ENCODE data around the gene OR8G1.
"Not testable (repeated sequence)": the region's sequence is repeated elsewhere in the genome, so short reads cannot be mapped to it uniquely, and the experiment has no call there.

Gene OR8G1, protein sequence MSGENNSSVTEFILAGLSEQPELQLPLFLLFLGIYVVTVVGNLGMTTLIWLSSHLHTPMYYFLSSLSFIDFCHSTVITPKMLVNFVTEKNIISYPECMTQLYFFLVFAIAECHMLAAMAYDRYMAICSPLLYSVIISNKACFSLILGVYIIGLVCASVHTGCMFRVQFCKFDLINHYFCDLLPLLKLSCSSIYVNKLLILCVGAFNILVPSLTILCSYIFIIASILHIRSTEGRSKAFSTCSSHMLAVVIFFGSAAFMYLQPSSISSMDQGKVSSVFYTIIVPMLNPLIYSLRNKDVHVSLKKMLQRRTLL

DNA sequence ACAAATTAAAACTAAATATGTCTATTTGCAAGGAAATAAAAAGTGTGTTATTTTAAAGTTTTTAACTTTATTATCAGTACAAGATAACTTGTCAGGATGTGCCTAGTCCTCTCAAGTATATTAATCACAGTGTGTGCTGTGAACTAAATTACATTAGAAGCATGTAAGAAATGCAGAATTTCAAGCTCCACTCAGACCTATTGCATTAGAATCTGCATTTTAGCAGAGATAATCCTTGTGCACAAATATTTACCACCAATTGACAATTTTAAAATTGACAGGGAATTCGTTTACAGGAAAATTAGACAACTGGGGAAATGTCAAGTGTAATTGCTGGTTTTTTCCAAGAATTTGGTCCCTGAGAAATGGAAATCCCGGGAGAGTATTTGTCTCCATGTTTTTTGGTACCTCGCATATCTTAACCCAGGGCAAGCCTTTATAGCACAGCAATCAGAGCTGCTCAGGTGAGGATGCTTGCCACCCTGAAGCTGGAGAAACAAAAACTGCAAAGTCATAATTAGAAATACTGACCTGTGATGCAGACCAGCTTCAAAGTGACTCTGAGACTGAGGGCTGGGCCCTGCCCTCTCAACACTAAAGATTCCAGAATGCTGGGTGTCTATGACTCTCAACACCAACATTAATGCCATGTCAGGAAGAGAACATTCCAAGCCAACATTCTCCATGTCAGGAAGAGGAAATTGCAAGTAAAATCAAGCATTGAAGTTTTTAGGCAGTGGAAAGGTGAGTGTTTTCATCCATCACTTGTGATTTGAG, at the start of gene OR8G1:
Gene OR8G1 (plus strand): TSS at position 475 of the 777 bp plus-strand sequence. CDS start 8,581 bp downstream, outside the sequence.
- no peak for DNase-seq (ENCODE audit: low read depth in 4 of 4, low spot score in 1 of 4)

- no peak for DNase-seq (ENCODE audit: low read depth in 4 of 4, low spot score in 1 of 4)
Observed at GRCh38 chr11:124193221-124194010, 47.5 kb upstream of the OR8G1 start.

DNA sequence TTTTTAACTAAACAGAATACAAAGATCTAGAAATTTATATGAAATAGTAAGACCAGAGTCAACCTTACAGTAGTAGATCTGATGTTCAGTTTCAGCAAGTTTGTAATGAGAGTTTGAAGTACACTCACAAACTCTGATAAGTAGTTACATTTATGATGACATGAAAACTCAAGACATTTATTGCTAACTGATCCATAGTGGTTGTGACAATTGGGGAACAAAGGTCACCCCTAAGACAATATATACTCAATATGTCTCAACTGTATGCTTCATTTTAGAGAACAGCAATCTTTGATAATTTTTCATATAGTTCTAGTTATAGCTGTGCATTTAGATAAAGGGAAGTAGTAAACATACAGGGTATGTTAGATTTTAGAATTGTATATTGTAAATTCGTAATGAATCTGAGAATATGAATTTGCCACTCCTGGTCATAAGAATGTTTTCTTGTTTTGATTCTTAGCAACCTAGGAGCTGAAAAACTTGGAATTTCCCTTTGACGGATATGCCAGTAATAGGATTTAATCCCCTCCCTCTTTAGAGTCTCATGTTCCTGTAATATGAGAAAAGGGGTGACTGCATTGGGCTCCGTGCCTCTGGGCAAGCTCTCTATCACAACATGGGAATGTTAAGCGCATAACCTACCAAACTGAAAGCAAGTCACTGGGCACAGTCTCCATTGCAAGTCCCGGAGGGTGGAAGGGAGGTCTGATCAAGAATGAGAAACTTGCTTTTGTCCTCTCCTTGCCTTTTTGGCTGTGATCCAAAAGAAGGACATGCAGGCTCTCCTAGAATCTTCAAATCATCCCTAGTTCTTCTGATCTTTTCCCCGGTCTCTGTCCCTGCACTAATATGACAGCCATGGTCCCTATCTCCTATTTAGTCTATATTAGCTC, 46.4 kb upstream of the OR8G1 start:
- DNase-seq (ENCODE audit: low read depth in 4 of 4, low spot score in 1 of 4): no peak

- peak in 3 of 4 experiments; percentile 17 to 30 (median 25) for DNase-seq (ENCODE audit: low read depth in 4 of 4, low spot score in 1 of 4)
Observed at GRCh38 chr11:124195189-124195734, 45.6 kb upstream of the OR8G1 start.

GRCh38 chr11:124197999-124198398, 42.9 kb upstream of the OR8G1 start:
- no peak for DNase-seq (ENCODE audit: low read depth in 4 of 4, low spot score in 1 of 4)

- no peak for DNase-seq (ENCODE audit: low read depth in 4 of 4, low spot score in 1 of 4)
Observed at GRCh38 chr11:124198897-124199296, 42.0 kb upstream of the OR8G1 start.

DNA sequence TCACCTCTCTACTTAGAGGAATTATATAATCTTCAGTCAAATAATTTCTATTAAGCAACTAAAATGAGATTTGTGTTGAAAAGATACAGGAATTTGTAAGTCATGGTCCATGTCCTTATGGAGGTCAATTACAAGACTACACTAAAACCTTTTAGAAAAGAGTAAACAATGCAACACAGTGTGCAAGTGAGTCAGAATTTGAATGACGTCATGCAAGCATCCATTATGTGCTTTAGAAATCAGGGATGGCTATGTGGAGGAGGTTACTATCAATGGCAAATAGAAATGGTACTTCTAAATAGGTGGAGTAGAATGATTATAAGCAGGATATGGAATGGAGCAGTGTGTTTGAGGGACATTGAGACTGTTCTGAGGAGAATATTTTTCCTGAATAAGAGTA, 41.2 kb upstream of the OR8G1 start:
- no peak for DNase-seq (ENCODE audit: low read depth in 4 of 4, low spot score in 1 of 4)

DNA sequence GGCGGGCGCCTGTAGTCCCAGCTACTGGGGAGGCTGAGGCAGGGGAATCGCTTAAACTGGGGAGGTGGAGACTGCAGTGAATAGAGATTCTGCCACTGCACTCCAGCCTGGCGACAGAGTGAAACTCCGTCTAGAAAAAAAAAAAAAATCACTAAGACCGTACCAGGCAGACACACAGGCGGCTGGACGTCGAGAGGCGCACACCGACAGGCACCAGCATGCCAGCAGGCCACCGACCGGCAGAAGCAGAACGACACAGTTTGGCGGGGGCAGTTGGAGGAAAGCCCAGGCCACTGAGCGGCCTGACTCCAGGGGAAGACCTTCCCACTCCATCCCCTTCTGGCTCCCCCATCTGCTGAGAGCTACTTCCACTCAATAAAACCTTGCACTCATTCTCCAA, 40.2 kb upstream of the OR8G1 start:
- DNase-seq (ENCODE audit: low read depth in 4 of 4, low spot score in 1 of 4): no peak

GRCh38 chr11:124202951-124203350, 37.9 kb upstream of the OR8G1 start:
- no peak for DNase-seq (ENCODE audit: low read depth in 4 of 4, low spot score in 1 of 4)

DNA sequence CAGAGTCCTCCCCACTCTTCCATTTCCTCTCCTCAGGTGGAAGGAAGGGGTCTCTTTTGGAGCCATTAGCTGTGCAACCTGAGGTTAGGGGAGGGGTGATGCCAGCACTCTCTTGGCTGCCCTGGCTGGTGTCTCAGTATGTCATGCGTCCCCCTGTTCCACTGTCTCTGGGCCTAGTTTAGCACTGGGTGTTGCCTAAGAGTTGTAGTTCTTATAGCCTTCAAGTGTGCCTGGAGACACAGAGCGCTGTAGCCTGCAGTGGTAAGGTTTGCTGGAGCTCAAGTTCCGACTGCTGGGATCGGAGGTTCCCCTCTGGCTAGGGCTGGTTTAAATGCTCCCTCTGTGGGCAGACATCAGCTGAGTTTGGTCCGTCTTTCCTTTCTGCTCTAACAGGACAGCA, 36.9 kb upstream of the OR8G1 start:
- no peak for DNase-seq (ENCODE audit: low read depth in 4 of 4, low spot score in 1 of 4)

DNA sequence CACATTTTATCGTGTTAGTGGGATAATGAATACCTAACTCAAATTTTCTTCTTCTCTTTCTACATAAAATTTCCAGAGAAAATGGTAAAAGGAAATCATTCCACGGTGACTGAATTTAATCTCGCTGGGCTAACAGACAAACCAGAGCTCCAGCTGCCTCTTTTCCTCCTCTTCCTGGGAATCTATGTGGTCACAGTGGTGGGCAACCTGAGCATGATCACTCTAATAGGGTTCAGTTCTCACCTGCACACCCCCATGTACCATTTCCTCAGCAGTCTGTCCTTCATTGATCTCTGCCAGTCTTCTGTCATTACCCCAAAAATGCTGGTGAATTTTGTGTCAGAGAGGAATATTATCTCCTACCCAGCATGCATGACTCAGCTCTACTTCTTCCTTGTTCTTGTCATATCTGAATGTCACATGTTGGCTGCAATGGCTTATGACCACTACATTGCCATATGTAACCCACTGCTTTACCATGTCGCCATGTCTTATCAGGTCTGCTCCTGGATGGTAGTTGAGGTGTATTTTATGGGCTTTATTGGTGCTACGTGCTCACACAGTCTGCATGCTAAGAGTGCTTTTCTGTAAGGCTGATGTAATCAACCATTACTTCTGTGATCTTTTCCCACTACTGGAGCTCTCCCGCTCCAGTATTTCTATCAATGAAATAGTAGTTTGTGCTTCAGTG, 33.6 kb upstream of the OR8G1 start:
- no peak for DNase-seq (ENCODE audit: low read depth in 4 of 4, low spot score in 1 of 4)

- DNase-seq (ENCODE audit: low read depth in 4 of 4, low spot score in 1 of 4): no peak
Observed at GRCh38 chr11:124209824-124210357, 31.0 kb upstream of the OR8G1 start.

GRCh38 chr11:124210421-124210820, 30.5 kb upstream of the OR8G1 start:
- DNase-seq (ENCODE audit: low read depth in 4 of 4, low spot score in 1 of 4): no peak

DNA sequence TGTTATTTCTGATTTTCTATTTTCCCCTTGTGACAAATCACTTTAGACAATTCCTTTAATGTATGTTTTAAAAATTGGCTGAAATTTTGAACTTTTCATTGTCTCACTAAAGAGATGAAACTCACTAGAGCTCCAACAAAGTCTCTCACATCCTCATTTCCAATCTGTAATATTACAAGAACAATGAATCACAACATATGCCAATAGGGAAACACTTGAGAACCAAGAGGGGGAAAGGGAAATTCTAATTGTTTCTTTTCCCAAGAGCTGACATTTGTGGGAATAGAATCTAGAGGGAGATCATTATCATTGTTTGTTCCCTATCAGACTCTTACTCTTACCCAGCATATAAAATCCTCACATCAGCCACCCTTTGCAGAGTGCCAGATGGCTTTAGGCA, 29.6 kb upstream of the OR8G1 start:
- DNase-seq (ENCODE audit: low read depth in 4 of 4, low spot score in 1 of 4): no peak

GRCh38 chr11:124214027-124214426, 26.9 kb upstream of the OR8G1 start:
- DNase-seq (ENCODE audit: low read depth in 4 of 4, low spot score in 1 of 4): no peak

GRCh38 chr11:124219126-124219525, 21.8 kb upstream of the OR8G1 start:
- DNase-seq (ENCODE audit: low read depth in 4 of 4, low spot score in 1 of 4): no peak

DNA sequence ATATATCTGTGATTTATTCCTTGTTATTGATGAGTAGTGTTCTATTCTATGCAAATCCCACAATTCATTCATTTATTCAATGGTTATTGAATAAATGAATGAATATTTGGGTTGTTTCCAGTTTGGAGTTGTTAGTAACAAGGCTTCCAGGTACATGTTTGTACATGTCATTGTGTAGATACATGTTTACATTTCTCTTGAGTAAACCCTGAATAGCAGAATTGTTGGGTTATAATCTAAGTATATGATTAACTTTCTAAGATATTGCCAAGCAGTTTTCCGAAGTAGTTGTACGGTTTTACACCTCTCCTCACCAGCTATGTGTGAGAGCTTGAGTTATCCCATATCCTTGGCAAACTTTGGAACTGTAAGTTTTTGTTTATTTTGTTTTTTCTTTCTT, 18.5 kb upstream of the OR8G1 start:
- no peak for DNase-seq (ENCODE audit: low read depth in 4 of 4, low spot score in 1 of 4)

- DNase-seq (ENCODE audit: low read depth in 4 of 4, low spot score in 1 of 4): not testable (repeated sequence)
Observed at GRCh38 chr11:124224618-124225423, 16.1 kb upstream of the OR8G1 start.

- DNase-seq (ENCODE audit: low read depth in 4 of 4, low spot score in 1 of 4): no peak
Observed at GRCh38 chr11:124225471-124225870, 15.4 kb upstream of the OR8G1 start.

Data from stimulated activated CD4-positive, alpha-beta T cell treated with anti-CD3 and anti-CD28 coated beads, Interleukin-1b, Interleukin-23, amount 100 ng/mL, for 24 hours (primary cell).